HepG2 (cell line): ENCODE measurements around the gene SKP2. TPM values are rescaled to one million over a fixed set of nuclear protein-coding genes. Genes with fewer than 3 reads are reported as not detected.

Source experiments
- AKNA ChIP-seq: sonication (generic); formaldehyde crosslinking; IDR thresholded peaks from 2 replicates; pipeline ENCODE4 v1.4.0; 2020; ENCODE audit warnings: missing genetic modification reagents, borderline replicate concordance
- ARID3A ChIP-seq: IDR thresholded peaks from 2 replicates; pipeline ENCODE4 v1.6.1; 2012; ENCODE audit warnings: low read depth, low read length, improper control_type of control experiment
- ARNT ChIP-seq: fragments of 450-650 bp; IDR thresholded peaks from 2 replicates; pipeline ENCODE4 v1.6.1; 2017
- ATF7 ChIP-seq, 2 experiments: fragments of 450-650 bp in 1 of 2; sonication (generic) in 1 of 2; formaldehyde crosslinking in 1 of 2; IDR thresholded peaks; 2 replicates each; pipeline versions ENCODE4 v1.4.0 to v1.6.1; 2016 to 2020; ENCODE audit warnings: antibody characterized with exemption in 1 of 2, mild to moderate bottlenecking in 1 of 2, missing genetic modification reagents in 1 of 2
- CEBPG ChIP-seq: IDR thresholded peaks from 2 replicates; pipeline ENCODE4 v1.6.1; 2016
- CERS6 ChIP-seq: sonication (generic); formaldehyde crosslinking; IDR thresholded peaks from 2 replicates; pipeline ENCODE4 v1.5.0; 2020; ENCODE audit warnings: missing genetic modification reagents
- IRF2 ChIP-seq: IDR thresholded peaks from 2 replicates; pipeline ENCODE4 v1.6.1; 2018; ENCODE audit warnings: missing genetic modification reagents, missing compliant biosample characterization
- JDP2 ChIP-seq: sonication (generic); formaldehyde crosslinking; IDR thresholded peaks from 2 replicates; pipeline ENCODE4 v1.8.1; 2022; ENCODE audit warnings: missing genetic modification reagents, borderline replicate concordance
- MBD4 ChIP-seq: IDR thresholded peaks from 2 replicates; pipeline ENCODE4 v1.6.1; 2012; ENCODE audit warnings: low read length, inconsistent platforms, borderline replicate concordance
- SATB2 ChIP-seq: sonication (generic); formaldehyde crosslinking; IDR thresholded peaks from 2 replicates; pipeline ENCODE4 v1.5.0; 2020; ENCODE audit warnings: missing genetic modification reagents
- SMC3 ChIP-seq: IDR thresholded peaks from 2 replicates; pipeline ENCODE4 v1.6.1; 2011; ENCODE audit warnings: low read length, improper control_type of control experiment
- SRF ChIP-seq: IDR thresholded peaks from 2 replicates; pipeline ENCODE4 v1.6.1; 2011; ENCODE audit warnings: mild to moderate bottlenecking, low read depth, low read length, moderate library complexity
- TFE3 ChIP-seq: IDR thresholded peaks from 2 replicates; pipeline ENCODE4 v1.6.1; 2016
- YEATS4 ChIP-seq: sonication (generic); formaldehyde crosslinking; IDR thresholded peaks from 2 replicates; pipeline ENCODE4 v1.4.0; 2020; ENCODE audit warnings: missing genetic modification reagents, borderline replicate concordance
- ZNF326 ChIP-seq: sonication (generic); formaldehyde crosslinking; IDR thresholded peaks from 2 replicates; pipeline ENCODE4 v1.4.0; 2020; ENCODE audit warnings: missing genetic modification reagents, borderline replicate concordance
- ZNF343 ChIP-seq: sonication (generic); formaldehyde crosslinking; IDR thresholded peaks from 2 replicates; pipeline ENCODE4 v1.4.0; 2020; ENCODE audit warnings: mild to moderate bottlenecking, missing genetic modification reagents
- polyA plus RNA-seq, 8 experiments: library from polyadenylated mRNA; depleted of rRNA in 3 of 8; stranded (reverse) in 7 of 8; unstranded in 1 of 8; fragments of >200 nt; fragmentation: Illumina TruSeq in 4 of 8; extraction: Trizol in 4 of 8; gene quantifications; 2 replicates each; pipeline versions ENCODE4 v1.2.1 to v1.2.3, GENCODE V29; 2011 to 2016; ENCODE audit warnings: low read depth in 4 of 8, missing spikeins in 1 of 8, mixed read lengths in 1 of 8; ENCODE audit not compliant: insufficient read depth in 1 of 8
- total RNA-seq, 5 experiments: library from RNA; depleted of rRNA; stranded (reverse); fragments of >200 nt; fragmentation: Illumina TruSeq; extraction: Trizol; gene quantifications; 2 replicates each; pipeline ENCODE4 v1.2.3, GENCODE V29; 2016; ENCODE audit warnings: low read depth in 1 of 5
- TF ChIP-seq, protein P1 (sequence below): IDR thresholded peaks from 2 replicates; pipeline ENCODE4 v1.6.1; 2016; ENCODE audit warnings: missing compliant biosample characterization, missing genetic modification reagents, borderline replicate concordance

The SKP2 gene
- total and polyA plus RNA-seq, 2 of the 13 experiments (the other 11 are each of a cell fraction or from before 2014, with no cell fraction given), result 29.6 to 84.1 TPM

- TF ChIP-seq TFE3 (0 out of 2 replicates have a peak, but pooled peaks have one; percentile 23), AKNA (CRISPR knock-in tag) (no peak), ZNF326 (CRISPR knock-in tag) (no peak), ARNT (no peak), ZNF343 (CRISPR knock-in tag) (no peak), MBD4 (no peak), SMC3 (no peak), JDP2 (no peak), SATB2 (CRISPR knock-in tag) (0 out of 2 replicates have a peak, but pooled peaks have one; percentile 34), CEBPG (CRISPR knock-in tag) (peak; percentile 5; the same call in 1 of the 2 replicates), ATF7 (IDR thresholded peaks at IDR 0.05) (no peak), ATF7 (CRISPR knock-in tag; IDR thresholded peaks at IDR 0.05) (no peak), YEATS4 (CRISPR knock-in tag) (no peak), SRF (no peak), ARID3A (no peak), IRF2 (no peak), CERS6 (no peak)
- TF ChIP-seq, protein P1, sequence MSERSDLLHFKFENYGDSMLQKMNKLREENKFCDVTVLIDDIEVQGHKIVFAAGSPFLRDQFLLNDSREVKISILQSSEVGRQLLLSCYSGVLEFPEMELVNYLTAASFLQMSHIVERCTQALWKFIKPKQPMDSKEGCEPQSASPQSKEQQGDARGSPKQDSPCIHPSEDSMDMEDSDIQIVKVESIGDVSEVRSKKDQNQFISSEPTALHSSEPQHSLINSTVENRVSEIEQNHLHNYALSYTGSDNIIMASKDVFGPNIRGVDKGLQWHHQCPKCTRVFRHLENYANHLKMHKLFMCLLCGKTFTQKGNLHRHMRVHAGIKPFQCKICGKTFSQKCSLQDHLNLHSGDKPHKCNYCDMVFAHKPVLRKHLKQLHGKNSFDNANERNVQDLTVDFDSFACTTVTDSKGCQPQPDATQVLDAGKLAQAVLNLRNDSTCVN (CRISPR knock-in tag), result no peak
Observed at GRCh38 chr5:36150676-36151433, 1.1 kb upstream of the SKP2 start (continued).
